HK-2 (cell line): Measurements from ENCODE around the gene SMTN.
A peak's percentile ranks its signal among the peaks of the same experiment; 100 is the strongest.
"Not testable (repeated sequence)": the region's sequence is repeated elsewhere in the genome, so short reads cannot be mapped to it uniquely, and the experiment has no call there.

ENCODE experiments used
- DNase-seq: peaks from one replicate; pipeline ENCODE4 v3.0.0-alpha.2; 2018; ENCODE audit not compliant: unreplicated experiment

SMTN gene

GRCh38 chr22:31104869-31105268, 23.8 kb downstream of the SMTN start:
- DNase-seq, result peak; percentile 14

DNA sequence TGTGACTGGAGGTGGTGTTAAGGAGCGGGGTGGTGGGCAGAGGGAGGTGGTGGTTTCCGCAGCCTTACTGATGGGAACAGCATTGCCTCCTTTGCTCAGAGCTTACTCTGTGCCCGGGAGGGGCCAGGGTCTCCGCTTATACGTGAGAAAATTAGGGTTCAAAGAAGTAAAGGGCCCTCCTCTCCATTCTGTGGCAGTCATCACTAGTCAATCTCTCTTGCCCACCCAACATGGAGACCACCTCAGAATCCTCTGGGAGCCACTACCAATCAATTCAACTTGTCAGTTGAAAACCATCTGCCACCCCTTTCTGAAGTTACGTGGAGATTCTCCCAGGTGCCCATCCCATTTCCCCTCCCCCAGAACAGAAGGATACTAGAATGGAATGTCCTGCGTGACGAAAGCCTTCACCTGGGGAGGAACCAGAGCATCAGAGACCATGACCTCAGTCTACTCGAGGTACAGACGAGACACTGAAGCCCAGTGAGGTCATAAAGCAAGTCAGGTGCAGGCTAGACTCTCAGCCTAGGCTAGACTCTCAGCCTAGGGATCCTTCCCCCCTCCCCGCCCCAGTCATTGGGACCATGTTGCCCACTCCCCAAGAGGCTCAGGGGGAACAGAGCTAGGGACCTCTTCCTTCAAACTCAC, 24.3 kb downstream of the SMTN start:
- DNase-seq, result peak; percentile 16

GRCh38 chr22:31106001-31106571, 25.0 kb downstream of the SMTN start:
- peak; percentile 21 for DNase-seq

DNA sequence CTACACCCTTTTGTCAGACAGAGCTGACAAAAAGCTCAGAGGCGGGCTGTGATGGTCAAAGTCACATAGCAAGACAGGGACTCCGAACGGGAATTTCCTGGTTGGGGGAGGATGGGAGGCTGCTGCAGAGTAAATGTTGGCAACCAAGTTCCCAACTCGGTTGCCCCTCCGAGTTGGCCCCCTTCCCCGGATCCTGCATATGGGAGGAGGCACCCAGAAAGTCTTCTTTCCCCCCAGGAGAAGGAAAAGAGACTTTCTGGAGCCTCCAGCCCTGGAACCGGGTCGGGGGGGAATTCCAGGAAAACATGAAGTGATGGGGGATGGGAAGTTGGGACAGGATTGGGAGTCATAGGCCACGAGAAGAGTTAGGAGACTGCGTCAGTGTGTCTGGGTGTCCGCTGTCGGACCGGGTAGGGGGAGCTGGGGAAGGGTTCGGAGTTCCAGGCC, 25.6 kb downstream of the SMTN start:
- DNase-seq, result peak; percentile 67

- DNase-seq, result peak; percentile 96
Observed at GRCh38 chr22:31107178-31107893, 26.2 kb downstream of the SMTN start, which contains the start of gene SELENOM. SELENOM (minus strand) TSS chr22:31107568; CDS start chr22:31107505, 63 bp downstream.

- no peak for DNase-seq
Observed at GRCh38 chr22:31107894-31108218, 26.7 kb downstream of the SMTN start.

DNA sequence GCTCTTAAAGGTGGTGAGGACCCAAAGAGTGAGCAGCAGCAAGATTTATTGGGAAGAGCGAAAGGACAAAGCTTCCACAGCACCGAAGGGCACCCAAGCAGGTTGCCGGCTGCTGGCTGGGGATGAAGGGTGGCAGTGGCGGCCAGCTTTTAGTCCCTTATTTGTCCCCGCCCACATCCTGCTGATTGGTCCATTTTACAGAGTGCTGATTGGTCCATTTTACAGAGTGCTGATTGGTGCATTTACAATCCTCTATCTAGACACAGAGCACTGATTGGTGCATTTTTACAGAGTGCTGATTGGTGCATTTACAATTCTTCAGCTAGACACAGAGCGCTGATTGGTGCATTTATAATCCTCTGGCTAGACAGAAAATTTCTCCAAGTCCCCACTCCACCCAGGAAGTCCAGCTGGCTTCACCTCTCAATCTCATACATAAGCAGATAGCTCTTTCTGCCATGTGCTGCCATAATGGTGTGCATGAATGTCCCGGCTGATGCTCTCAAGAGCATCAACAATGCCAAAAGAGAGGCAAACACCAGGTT, 31.5 kb downstream of the SMTN start:
- not testable (repeated sequence) for DNase-seq

DNA sequence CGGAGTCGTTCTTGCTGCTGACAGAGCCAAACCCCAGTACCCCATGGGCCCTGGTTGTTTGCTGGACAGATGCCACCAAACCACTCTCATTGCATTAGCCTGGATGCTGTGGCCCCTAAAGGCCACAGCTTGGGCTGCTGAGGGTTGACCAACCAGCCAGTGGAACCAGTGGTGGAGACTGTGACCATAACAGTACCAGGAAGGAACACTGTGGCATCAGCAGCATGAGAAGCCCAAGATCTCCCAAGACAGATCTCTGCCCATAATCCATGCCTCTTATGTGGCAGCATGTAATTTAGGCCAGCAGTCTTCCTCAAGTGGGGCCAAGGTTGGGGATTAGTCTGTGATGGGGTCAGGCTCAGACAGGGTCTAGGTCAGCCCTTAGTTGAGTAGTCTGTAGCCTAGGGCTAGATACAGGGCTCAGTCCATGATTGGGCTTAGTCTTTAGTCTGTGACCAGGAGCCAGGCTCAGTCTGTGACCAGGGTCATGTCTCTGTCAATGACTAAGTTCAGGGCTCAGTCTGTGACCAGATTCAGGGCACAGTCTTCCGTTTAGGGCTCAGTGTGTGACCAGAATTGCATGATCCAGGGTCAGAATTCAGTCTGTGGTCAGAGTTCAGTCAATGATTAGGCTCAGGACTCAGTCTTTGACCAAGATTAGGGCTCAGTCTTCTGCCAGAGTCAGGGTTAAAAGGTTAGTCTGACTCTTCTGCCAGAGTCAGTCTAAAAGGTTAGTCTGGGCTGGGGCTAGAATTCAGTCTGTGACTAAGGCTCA, 37.1 kb downstream of the SMTN start:
- DNase-seq, result no peak

GRCh38 chr22:31119026-31119717, 38.1 kb downstream of the SMTN start:
- no peak for DNase-seq

DNA sequence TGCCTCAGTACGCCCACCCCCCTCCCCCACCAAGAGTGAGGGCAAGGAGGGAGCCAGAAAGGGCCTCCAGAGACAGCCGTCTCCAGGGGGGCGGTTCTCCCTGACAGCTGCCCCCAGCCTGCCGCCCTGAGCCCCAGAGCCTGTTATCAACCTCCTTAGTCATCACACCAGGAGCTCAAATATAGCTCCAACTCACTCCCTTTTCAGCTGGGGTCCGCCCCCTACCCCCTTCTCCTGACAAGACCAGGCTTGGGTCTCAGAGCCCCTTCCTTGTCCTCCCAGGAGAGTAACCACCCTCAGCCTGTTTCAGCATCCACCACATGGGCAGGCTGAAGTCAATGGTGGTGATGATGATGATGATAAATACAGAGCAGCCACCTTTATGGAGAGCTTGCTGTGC, 39.1 kb downstream of the SMTN start:
- no peak for DNase-seq

DNA sequence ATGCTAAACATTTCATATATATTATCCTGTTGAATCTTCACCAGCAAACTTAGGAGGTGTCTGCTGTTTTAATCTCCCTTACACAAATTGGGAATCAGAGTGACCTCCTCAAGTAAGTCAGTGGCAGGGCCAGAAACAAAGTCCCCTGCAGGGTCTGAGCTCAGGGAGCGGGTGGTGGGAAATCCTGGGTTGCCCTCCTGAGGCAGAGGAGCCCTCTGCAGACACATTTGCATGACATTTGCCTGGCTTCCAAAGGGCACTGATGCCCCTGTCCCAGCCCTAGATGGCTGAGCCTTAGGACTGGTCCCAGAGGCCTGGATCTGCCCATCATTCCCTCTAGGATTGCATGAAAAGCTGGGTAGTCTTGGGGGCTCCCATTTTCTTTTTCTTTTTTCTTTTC, 39.5 kb downstream of the SMTN start:
- no peak for DNase-seq

DNA sequence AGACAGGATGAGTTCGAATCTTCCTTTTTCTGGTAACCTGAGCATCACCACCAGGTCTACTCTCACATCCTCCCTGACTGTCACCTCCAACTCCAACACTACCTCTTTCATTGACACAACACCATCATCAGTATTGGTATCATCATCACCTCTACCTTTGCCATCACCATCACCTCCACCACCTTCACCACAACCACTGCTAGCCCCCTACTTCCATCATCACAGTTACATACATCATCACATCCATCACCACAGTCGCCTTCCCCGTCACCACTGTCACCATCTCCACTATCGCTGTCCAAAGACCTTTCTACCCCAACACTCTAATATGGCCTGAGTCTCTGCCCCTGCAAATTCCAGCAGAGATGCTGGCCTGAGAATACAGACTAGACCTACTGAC, 40.3 kb downstream of the SMTN start:
- DNase-seq, result no peak

GRCh38 chr22:31122196-31122531, 41.0 kb downstream of the SMTN start:
- DNase-seq, result no peak

- peak; percentile 32 for DNase-seq
Observed at GRCh38 chr22:31122532-31123291, 41.6 kb downstream of the SMTN start, which contains the start of gene INPP5J. INPP5J (plus strand) TSS chr22:31122966; CDS start chr22:31123015, 49 bp downstream.

- DNase-seq, result no peak
Observed at GRCh38 chr22:31123292-31123602, 42.1 kb downstream of the SMTN start.

- DNase-seq, result no peak
Observed at GRCh38 chr22:31124290-31124689, 43.2 kb downstream of the SMTN start.

DNA sequence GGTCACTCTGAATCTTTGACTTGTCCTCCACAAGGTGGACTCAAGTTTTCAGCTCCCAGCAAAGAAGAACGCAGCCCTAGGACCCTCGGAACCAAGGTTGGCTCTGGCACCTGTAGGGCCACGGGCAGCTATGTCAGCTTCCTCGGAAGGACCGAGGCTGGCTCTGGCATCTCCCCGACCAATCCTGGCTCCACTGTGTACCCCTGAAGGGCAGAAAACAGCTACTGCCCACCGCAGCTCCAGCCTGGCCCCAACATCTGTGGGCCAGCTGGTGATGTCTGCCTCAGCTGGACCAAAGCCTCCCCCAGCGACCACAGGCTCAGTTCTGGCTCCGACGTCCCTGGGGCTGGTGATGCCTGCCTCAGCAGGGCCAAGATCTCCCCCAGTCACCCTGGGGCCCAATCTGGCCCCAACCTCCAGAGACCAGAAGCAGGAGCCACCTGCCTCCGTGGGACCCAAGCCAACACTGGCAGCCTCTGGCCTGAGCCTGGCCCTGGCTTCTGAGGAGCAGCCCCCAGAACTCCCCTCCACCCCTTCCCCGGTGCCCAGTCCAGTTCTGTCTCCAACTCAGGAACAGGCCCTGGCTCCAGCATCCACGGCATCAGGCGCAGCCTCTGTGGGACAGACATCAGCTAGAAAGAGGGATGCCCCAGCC, 43.8 kb downstream of the SMTN start:
- DNase-seq, result no peak

- DNase-seq, result no peak
Observed at GRCh38 chr22:31125521-31126117, 44.5 kb downstream of the SMTN start.

DNA sequence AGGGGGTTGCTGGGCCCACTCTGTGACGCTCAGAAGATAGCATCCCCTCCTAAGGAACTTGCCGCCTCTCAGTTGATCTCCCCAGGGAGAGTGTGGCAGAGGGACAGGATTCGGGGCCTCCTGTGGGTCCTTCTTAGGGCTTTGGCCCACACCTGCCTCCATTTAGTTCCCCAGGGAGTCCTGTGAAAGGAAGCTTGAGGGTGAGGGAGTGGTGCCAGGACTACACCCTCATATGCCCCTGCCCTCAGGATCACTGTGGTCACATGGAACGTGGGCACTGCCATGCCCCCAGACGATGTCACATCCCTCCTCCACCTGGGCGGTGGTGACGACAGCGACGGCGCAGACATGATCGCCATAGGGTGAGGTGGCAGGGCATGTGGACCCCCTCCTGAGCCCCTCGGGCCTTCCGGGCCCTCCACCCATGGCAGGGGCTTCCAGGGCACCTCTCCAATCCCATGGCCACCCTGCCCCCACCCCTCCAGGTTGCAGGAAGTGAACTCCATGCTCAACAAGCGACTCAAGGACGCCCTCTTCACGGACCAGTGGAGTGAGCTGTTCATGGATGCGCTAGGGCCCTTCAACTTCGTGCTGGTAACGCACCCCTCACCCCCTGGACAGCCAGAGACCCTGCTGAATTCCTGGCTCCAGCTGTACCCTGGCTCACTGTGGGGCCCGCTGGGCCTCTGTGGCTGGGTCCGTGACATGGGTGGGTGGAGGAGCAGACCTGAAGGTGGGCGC, 45.2 kb downstream of the SMTN start:
- no peak for DNase-seq

GRCh38 chr22:31126869-31127175, 45.7 kb downstream of the SMTN start:
- no peak for DNase-seq
